Measurements from ENCODE around the gene TBATA.
A peak's percentile ranks its signal among the peaks of the same experiment; 100 is the strongest.

Gene TBATA

GRCh38 chr10:70803775-70804420 lies 18.7 kb upstream of the TBATA start:
- TF ChIP-seq, protein P1, sequence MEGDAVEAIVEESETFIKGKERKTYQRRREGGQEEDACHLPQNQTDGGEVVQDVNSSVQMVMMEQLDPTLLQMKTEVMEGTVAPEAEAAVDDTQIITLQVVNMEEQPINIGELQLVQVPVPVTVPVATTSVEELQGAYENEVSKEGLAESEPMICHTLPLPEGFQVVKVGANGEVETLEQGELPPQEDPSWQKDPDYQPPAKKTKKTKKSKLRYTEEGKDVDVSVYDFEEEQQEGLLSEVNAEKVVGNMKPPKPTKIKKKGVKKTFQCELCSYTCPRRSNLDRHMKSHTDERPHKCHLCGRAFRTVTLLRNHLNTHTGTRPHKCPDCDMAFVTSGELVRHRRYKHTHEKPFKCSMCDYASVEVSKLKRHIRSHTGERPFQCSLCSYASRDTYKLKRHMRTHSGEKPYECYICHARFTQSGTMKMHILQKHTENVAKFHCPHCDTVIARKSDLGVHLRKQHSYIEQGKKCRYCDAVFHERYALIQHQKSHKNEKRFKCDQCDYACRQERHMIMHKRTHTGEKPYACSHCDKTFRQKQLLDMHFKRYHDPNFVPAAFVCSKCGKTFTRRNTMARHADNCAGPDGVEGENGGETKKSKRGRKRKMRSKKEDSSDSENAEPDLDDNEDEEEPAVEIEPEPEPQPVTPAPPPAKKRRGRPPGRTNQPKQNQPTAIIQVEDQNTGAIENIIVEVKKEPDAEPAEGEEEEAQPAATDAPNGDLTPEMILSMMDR (IDR thresholded peaks at IDR 0.05; ENCODE audit: insufficient read depth, low read depth, low read length, missing control alignments): no peak
- peak; percentile 83 for DNase-seq (ENCODE audit: low read depth)
- no peak overlapping the region for H3K4me3 ChIP-seq (ENCODE audit: low read length)

DNA sequence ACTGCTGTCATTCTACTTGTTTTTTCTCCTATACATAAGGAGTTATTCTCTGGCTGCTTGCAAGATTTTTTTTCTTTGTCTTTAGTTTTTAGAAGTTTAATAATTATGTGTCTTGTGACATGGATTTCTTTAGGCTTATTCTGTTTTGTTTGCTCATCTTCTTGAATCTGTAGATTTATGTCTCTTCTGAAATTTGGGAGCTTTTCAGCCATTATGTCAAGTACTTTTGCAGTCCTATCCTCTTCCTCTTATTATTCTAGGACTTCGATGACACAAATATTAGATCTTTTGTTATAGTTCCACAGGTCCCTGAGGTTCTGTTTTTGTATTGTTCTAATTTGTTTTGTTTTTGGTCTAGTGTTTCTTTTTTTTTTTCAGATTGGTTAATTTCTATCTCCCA lies 16.7 kb upstream of the TBATA start:
- DNase-seq (ENCODE audit: low read depth): no peak
- no peak overlapping the region for H3K4me3 ChIP-seq (ENCODE audit: low read length)
- TF ChIP-seq, protein P1 (IDR thresholded peaks at IDR 0.05; ENCODE audit: insufficient read depth, low read depth, low read length, missing control alignments): no peak

GRCh38 chr10:70799124-70799523 lies 13.9 kb upstream of the TBATA start:
- peak; percentile 10 for DNase-seq (ENCODE audit: low read depth)
- TF ChIP-seq, protein P1 (IDR thresholded peaks at IDR 0.05; ENCODE audit: insufficient read depth, low read depth, low read length, missing control alignments): no peak
- no peak overlapping the region for H3K4me3 ChIP-seq (ENCODE audit: low read length)

DNA sequence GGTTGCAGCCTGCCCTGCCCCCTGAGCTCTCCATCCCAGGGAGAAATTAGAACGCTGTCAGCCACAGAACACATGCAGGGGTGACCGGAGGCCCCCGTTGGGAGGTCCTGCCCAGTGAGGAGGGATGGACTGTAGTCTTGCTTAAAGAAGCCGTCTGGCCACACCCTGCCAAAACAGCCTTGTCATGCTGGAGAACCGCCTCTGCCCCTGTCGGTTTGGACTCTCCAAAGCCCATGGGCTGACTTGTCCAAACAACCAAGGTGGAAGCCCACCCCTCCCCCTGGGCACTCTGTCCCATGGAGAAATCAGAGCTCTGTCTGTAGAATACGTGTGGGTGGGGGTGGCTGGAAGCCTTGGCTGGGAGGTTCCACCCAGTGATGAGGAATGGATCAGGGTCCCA lies 12.7 kb upstream of the TBATA start:
- DNase-seq (ENCODE audit: low read depth): no peak
- no peak overlapping the region for H3K4me3 ChIP-seq (ENCODE audit: low read length)
- TF ChIP-seq, protein P1 (IDR thresholded peaks at IDR 0.05; ENCODE audit: insufficient read depth, low read depth, low read length, missing control alignments): no peak

DNA sequence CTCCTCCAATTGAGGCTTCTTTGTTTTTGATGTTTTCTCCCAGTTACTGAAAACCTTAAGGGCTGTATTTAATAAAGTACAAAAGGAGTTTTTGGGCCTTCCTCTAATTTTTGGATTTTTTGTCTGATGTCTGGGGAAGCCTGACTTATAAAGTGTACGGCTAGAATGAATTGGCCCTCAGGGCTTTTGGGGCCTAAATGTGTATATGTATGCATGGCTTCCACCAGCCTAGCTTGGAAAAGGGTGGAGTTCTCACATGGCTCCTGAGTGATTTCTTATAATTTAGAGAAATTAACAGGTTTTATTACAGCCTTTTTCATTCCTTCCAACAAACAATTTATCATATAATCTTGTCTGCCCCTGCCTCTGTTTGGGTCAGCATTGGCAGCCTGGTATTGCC lies 10.4 kb upstream of the TBATA start:
- no peak for DNase-seq (ENCODE audit: low read depth)
- TF ChIP-seq, protein P1 (IDR thresholded peaks at IDR 0.05; ENCODE audit: insufficient read depth, low read depth, low read length, missing control alignments): no peak
- no peak overlapping the region for H3K4me3 ChIP-seq (ENCODE audit: low read length)

DNA sequence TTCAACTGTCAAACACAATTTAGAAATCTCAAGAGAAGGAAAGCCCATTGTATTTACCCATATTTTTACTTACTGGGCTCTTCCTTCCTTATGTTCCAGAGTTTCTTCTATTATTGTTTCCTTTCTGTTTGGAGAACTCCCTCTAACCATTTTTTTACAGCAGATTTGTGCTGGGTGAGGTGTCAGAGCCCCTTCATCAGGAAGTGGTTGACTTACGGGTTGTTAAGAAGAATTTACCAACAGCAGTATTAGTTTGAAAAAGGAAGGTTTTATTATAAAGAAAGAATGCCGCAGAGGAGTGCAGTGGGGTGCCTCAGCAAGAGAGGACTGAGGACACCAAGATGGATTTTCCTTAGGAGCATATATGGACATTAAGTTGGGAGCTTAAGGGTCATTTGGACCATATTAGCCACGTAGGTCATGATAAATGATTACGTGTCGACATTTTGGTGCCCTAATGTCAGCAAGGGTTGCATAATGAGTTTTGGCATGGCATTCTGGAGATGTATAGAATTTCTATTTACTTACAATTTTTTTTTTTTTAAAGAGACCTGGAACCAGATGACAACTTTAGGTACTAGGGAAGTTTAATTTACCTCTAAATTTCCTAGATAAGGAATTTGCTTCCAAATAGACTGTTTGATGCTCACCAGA lies 6.3 kb upstream of the TBATA start:
- H3K4me3 ChIP-seq (ENCODE audit: low read length): no peak overlapping the region
- DNase-seq (ENCODE audit: low read depth): peak; percentile 17
- TF ChIP-seq, protein P1 (IDR thresholded peaks at IDR 0.05; ENCODE audit: insufficient read depth, low read depth, low read length, missing control alignments): no peak

Measured in epithelial cell of esophagus (primary cell).